Heart right ventricle (tissue), 16 donors: Measurements from ENCODE around the gene ZNRF1. TPM values are rescaled to one million over a fixed set of nuclear protein-coding genes. Genes with fewer than 3 reads are reported as not detected.

ENCODE experiments used
- ATAC-seq, 8 donors: fragments of 200-7000 bp; cut with Tn5 transposase; one replicate each; pipeline ENCODE4 v1.9.1; 2020; ENCODE audit warnings: mild to moderate bottlenecking in 8 of 8, moderate library complexity in 8 of 8, moderate number of reproducible peaks in 1 of 8
- DNase-seq, 2 donors: peaks; one replicate each; pipeline ENCODE4 v3.0.0-alpha.2; 2020
- H3K27ac ChIP-seq, 10 donors: fragments of 200-600 bp; sonication (generic) in 2 of 10; one replicate each; pipeline versions ENCODE4 v1.5.0 to v1.8.0; 2020 to 2022; ENCODE audit warnings: mild to moderate bottlenecking in 3 of 10
- H3K27me3 ChIP-seq, 7 donors: fragments of 200-600 bp; one replicate each; pipeline ENCODE4 v1.8.0; 2021 to 2022; ENCODE audit warnings: mild to moderate bottlenecking in 2 of 7
- H3K36me3 ChIP-seq, 9 donors: fragments of 200-600 bp; sonication (generic) in 1 of 9; one replicate each; pipeline versions ENCODE4 v1.5.0 to v1.8.0; 2020 to 2022; ENCODE audit warnings: mild to moderate bottlenecking in 2 of 9
- H3K4me1 ChIP-seq, 9 donors: fragments of 200-600 bp; sonication (generic) in 1 of 9; one replicate each; pipeline versions ENCODE4 v1.5.0 to v1.8.0; 2020 to 2022; ENCODE audit warnings: mild to moderate bottlenecking in 4 of 9
- H3K4me3 ChIP-seq, 10 donors: fragments of 200-600 bp; sonication (generic) in 2 of 10; one replicate each; pipeline versions ENCODE4 v1.5.0 to v1.8.0; 2020 to 2022; ENCODE audit warnings: mild to moderate bottlenecking in 7 of 10, moderate library complexity in 2 of 10
- H3K9me3 ChIP-seq, 11 donors: fragments of 200-600 bp in 10 of 11; sonication (generic) in 2 of 11; one replicate each; pipeline versions ENCODE4 v1.5.0 to v1.8.0; 2013 to 2022; ENCODE audit warnings: mild to moderate bottlenecking in 2 of 11, control low read depth in 1 of 11, moderate library complexity in 1 of 11
- CTCF ChIP-seq, 9 donors: fragments of 200-600 bp; sonication (generic) in 2 of 9; IDR thresholded peaks; one replicate each; pipeline versions ENCODE4 v1.5.0 to v1.8.0; 2021 to 2022; ENCODE audit warnings: antibody characterized with exemption in 9 of 9, mild to moderate bottlenecking in 5 of 9, moderate library complexity in 1 of 9
- WGBS, 2 donors: extraction: QIAGEN DNeasy Blood & Tissue Kit; methylation state at CpG; one replicate each; pipeline ENCODE4 v1.1.7; 2013; ENCODE audit warnings: inconsistent platforms in 1 of 2; 5-methylcytosine and 5-hydroxymethylcytosine counted together
- intact Hi-C, 10 donors: fragments of 100-400 bp; cut with DNase I; formaldehyde crosslinking; loops; one replicate each; pipeline versions ENCODE4 v1.11.1 to v1.14.2; 2022
- polyA plus RNA-seq, 2 donors: library from polyadenylated mRNA; stranded (reverse); fragments of 200-250 nt; gene quantifications; one replicate each; pipeline ENCODE4 v1.2.3, GENCODE V29; 2013
- total RNA-seq, 10 donors: library from RNA; stranded (reverse); fragmentation: NEBNext Ultra II Directional in 3 of 10; extraction: Animal tissue kit (Norgen Biotek cat#: 25700) in 3 of 10; gene quantifications; one replicate each; pipeline versions ENCODE4 v1.2.1 to v1.2.4, GENCODE V29; 2021 to 2023
- donor health status: Arrhythmogenic right ventricular cardiomyopathy.
- donor health status: ischemic (EF 13 %, LVEDD 7.1; RV severe dilation, severe dysfunction).
- donor health status: healthy with polysubstance abuse.
- donor health status: DM: no; HTN: yes; CAD: no.
- donor health status: DM: no; HTN: no; CAD: no.
- donor health status: ischemic (EF 25% LVEDD 6.9; RV normal size, moderate dysfunction).
- donor health status: ischemic (EF 25% LVEDD 5.7; RV mildly dilated, moderate dysfunction).
- donor health status: healthy.
- donor health status: DM: yes; HTN: yes; CAD: no.
- donor health status: Ischemic cardiomyopathy.
- donor health status: ischemic (EF 35%, LVEDD 5.7; RV mildly dilated, moderate dysfunction).
- donor health status: nonischemic (EF 11% LVEDD 7.7; RV severe dilation, severe dysfunction).
- donor health status: DM: yes; HTN: yes; CAD: no.
- donor health status: PGD.
- donor health status: ischemic (EF 29% LVEDD 5.4; RV normal size, mild dysfunction).
- donor health status: nonischemic (EF 23%, LVEDD 6.1; RV moderate dilation, normal function).

The ZNRF1 gene
- total and polyA plus RNA-seq, 12 donors = 13.1 to 30.8 (median 20.8) TPM

DNA sequence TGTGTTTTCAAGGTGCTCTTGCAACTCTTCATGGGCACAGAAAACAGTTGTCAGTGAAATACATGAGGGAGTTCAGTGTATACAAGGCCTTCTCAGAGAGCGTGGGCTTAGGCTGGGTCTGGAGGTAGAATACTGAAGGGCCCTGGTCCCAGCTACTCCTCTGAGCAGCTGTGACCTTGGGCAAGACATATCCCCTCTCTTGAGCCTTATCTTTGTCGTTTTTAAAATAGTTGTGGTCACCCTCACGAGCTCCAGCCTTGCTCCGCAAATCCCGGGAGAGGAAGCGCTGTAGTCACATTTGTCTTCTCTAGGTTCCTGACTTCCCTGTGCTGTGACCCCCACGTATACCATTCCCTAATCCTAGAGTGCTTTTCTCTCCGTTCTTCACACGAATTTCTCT is 3.6 kb downstream of the ZNRF1 start:
- 26 to 38% methylated on average over 9 of the region's 9 CpGs for WGBS, 2 donors
- no peak for DNase-seq
- Histone ChIP-seq H3K4me3 (peak overlapping the region in 2 of 10 donors; percentile 8 to 73), H3K27ac (peak overlapping the region in 9 of 10 donors; percentile 2 to 93 (median 71)), H3K9me3 (no peaks in the 10 kb centered on the region), H3K4me1 (peaks cover 0 to 67% (median 31%) of the 10 kb centered on the region in 9 donors), H3K27me3 (no peaks in the 10 kb centered on the region), H3K36me3 (no peaks in the 10 kb centered on the region)
- intact Hi-C loops = loop anchor here in 8 of 10 donors (5.0 kb wide), 2 partner anchors 40 to 45 kb away; no protein-coding TSS in a partner anchor
- no peak for TF ChIP-seq CTCF (IDR thresholded peaks at IDR 0.05)
- peak in 2 of 8 donors; percentile 1 to 6 for ATAC-seq

- Histone ChIP-seq H3K27me3 (no peaks in the 10 kb centered on the region), H3K9me3 (no peaks in the 10 kb centered on the region), H3K4me3 (no peak overlapping the region), H3K4me1 (peaks cover 0 to 71% (median 31%) of the 10 kb centered on the region in 9 donors), H3K27ac (peak overlapping the region in 2 of 10 donors; percentile 92 to 93), H3K36me3 (no peaks in the 10 kb centered on the region)
- DNase-seq (no peak), ATAC-seq (no peak)
- WGBS, 2 donors = 82 to 87% methylated on average over 5 of the region's 5 CpGs
- TF ChIP-seq CTCF (IDR thresholded peaks at IDR 0.05) = no peak
- intact Hi-C loops = loop anchor here in 8 of 10 donors (5.0 kb wide), 2 partner anchors 38 to 43 kb away; no protein-coding TSS in a partner anchor
These were observed 5.1 kb downstream of the ZNRF1 start for GRCh38 chr16:75003931-75004330.

- Histone ChIP-seq H3K27ac (peak overlapping the region in 1 of 10 donors; percentile 93), H3K36me3 (no peaks in the 10 kb centered on the region), H3K4me1 (peaks cover 0 to 71% (median 31%) of the 10 kb centered on the region in 9 donors), H3K9me3 (no peaks in the 10 kb centered on the region), H3K27me3 (no peaks in the 10 kb centered on the region), H3K4me3 (no peak overlapping the region)
- no peak for ATAC-seq
- intact Hi-C loops = loop anchor here in 8 of 10 donors (5.0 kb wide), 2 partner anchors 38 to 43 kb away; no protein-coding TSS in a partner anchor
- DNase-seq = no peak
- 96 to 100% methylated on average over 3 of the region's 3 CpGs for WGBS, 2 donors
- no peak for TF ChIP-seq CTCF (IDR thresholded peaks at IDR 0.05)
These were observed 5.6 kb downstream of the ZNRF1 start for GRCh38 chr16:75004460-75004859.

- no peaks in the 10 kb centered on the region for H3K36me3 ChIP-seq
- intact Hi-C loops = no loop called here
- no peak overlapping the region for H3K4me3 ChIP-seq
- H3K4me1 ChIP-seq = peaks cover 0 to 64% (median 24%) of the 10 kb centered on the region in 9 donors
- H3K27me3 ChIP-seq = no peaks in the 10 kb centered on the region
- H3K27ac ChIP-seq = no peak overlapping the region
- DNase-seq (no peak), ATAC-seq (no peak)
- TF ChIP-seq CTCF (IDR thresholded peaks at IDR 0.05) = no peak
- WGBS, 2 donors = 73 to 78% methylated on average over 4 of the region's 4 CpGs
- H3K9me3 ChIP-seq = no peaks in the 10 kb centered on the region
These were observed 6.9 kb downstream of the ZNRF1 start for GRCh38 chr16:75005697-75006096.
